Measurements from ENCODE around the gene MAML3. TPM values are rescaled to one million over a fixed set of nuclear protein-coding genes. Genes with fewer than 3 reads are reported as not detected.

MAML3 gene
- total RNA-seq, 2 experiments from 2014 or later = 2.5 to 2.9 TPM

- POLR2A ChIA-PET = no interaction called here
- H3K4me3 Mint-ChIP-seq = no peak overlapping the region
- intact Hi-C loops (cut with DNase I, micrococcal nuclease) = no loop called here
These were observed 167.1 kb downstream of the MAML3 start for GRCh38 chr4:139986689-139987501.

GRCh38 chr4:139986106-139986505 is 167.9 kb downstream of the MAML3 start:
- DNase-seq = no peak
- no peak for TF ChIP-seq CTCF (IDR thresholded peaks at IDR 0.05)
- Histone ChIP-seq H3K4me1 (ENCODE audit: insufficient read depth, low read length) (no peaks in the 10 kb centered on the region), H3K4me3 (ENCODE audit: low read length) (no peak overlapping the region), H3K36me3 (ENCODE audit: insufficient read depth, low read length) (no peaks in the 10 kb centered on the region), H3K27ac (ENCODE audit: low read depth in 1 of 2, low read length in 2 of 2) (no peak overlapping the region), H3K27me3 (ENCODE audit: control insufficient read depth in 1 of 2, insufficient read depth in 2 of 2, low read length in 2 of 2) (no peaks in the 10 kb centered on the region), H3K9me3 (ENCODE audit: control insufficient read depth in 1 of 2, insufficient read depth in 1 of 2, low read length in 2 of 2) (no peaks in the 10 kb centered on the region)
- Mint-ChIP-seq H3K4me1 (ENCODE audit: low read depth) (no peaks in the 10 kb centered on the region), H3K27me3 (no peaks in the 10 kb centered on the region), H3K36me3 (ENCODE audit: low read depth) (no peaks in the 10 kb centered on the region), H3K4me3 (no peak overlapping the region), H3K9me3 (no peaks in the 10 kb centered on the region), H3K27ac (no peak overlapping the region)
- CTCF ChIA-PET = no interaction called here
- POLR2A ChIA-PET = no interaction called here
- intact Hi-C loops (cut with DNase I, micrococcal nuclease) = no loop called here
- no peak for ATAC-seq (ENCODE audit: poor library complexity)

More at GRCh38 chr4:139986689-139987501, 167.1 kb downstream of the MAML3 start:
- no peak for TF ChIP-seq CTCF (IDR thresholded peaks at IDR 0.05)
- H3K27me3 ChIP-seq (ENCODE audit: control insufficient read depth in 1 of 2, insufficient read depth in 2 of 2, low read length in 2 of 2) = no peaks in the 10 kb centered on the region
- no peak overlapping the region for H3K27ac ChIP-seq (ENCODE audit: low read depth in 1 of 2, low read length in 2 of 2)
- ATAC-seq (ENCODE audit: poor library complexity) (no peak), DNase-seq (no peak)
- H3K36me3 Mint-ChIP-seq (ENCODE audit: low read depth) = no peaks in the 10 kb centered on the region
- H3K36me3 ChIP-seq (ENCODE audit: insufficient read depth, low read length) = no peaks in the 10 kb centered on the region
- no peak overlapping the region for H3K4me3 ChIP-seq (ENCODE audit: low read length)
- no peaks in the 10 kb centered on the region for H3K4me1 Mint-ChIP-seq (ENCODE audit: low read depth)
- H3K27ac Mint-ChIP-seq = no peak overlapping the region
- no peaks in the 10 kb centered on the region for H3K27me3 Mint-ChIP-seq
- H3K9me3 Mint-ChIP-seq = no peaks in the 10 kb centered on the region
- no peaks in the 10 kb centered on the region for H3K9me3 ChIP-seq (ENCODE audit: control insufficient read depth in 1 of 2, insufficient read depth in 1 of 2, low read length in 2 of 2)
- H3K4me1 ChIP-seq (ENCODE audit: insufficient read depth, low read length) = no peaks in the 10 kb centered on the region
- CTCF ChIA-PET = interaction anchor here (0.7 kb wide), 1 partner anchor 244 kb away, joined by 4 read pairs; no protein-coding TSS in a partner anchor

- no peaks in the 10 kb centered on the region for H3K36me3 Mint-ChIP-seq (ENCODE audit: low read depth)
- ChIA-PET CTCF (no interaction called here), POLR2A (no interaction called here)
- H3K27me3 Mint-ChIP-seq = no peaks in the 10 kb centered on the region
- no peak for TF ChIP-seq CTCF (IDR thresholded peaks at IDR 0.05)
- Histone ChIP-seq H3K27me3 (ENCODE audit: control insufficient read depth in 1 of 2, insufficient read depth in 2 of 2, low read length in 2 of 2) (no peaks in the 10 kb centered on the region), H3K36me3 (ENCODE audit: insufficient read depth, low read length) (no peaks in the 10 kb centered on the region), H3K9me3 (ENCODE audit: control insufficient read depth in 1 of 2, insufficient read depth in 1 of 2, low read length in 2 of 2) (no peaks in the 10 kb centered on the region), H3K27ac (ENCODE audit: low read depth in 1 of 2, low read length in 2 of 2) (no peak overlapping the region), H3K4me1 (ENCODE audit: insufficient read depth, low read length) (no peaks in the 10 kb centered on the region), H3K4me3 (ENCODE audit: low read length) (no peak overlapping the region)
- no peaks in the 10 kb centered on the region for H3K9me3 Mint-ChIP-seq
- no peak overlapping the region for H3K4me3 Mint-ChIP-seq
- ATAC-seq (ENCODE audit: poor library complexity) = no peak
- H3K27ac Mint-ChIP-seq = no peak overlapping the region
- intact Hi-C loops (cut with DNase I, micrococcal nuclease) = no loop called here
- no peak for DNase-seq
- H3K4me1 Mint-ChIP-seq (ENCODE audit: low read depth) = no peaks in the 10 kb centered on the region
These were observed 168.6 kb downstream of the MAML3 start for GRCh38 chr4:139985401-139985800.

Measured in CD4-positive, alpha-beta T cell (primary cell).